Amygdala (tissue), 56 donors: ENCODE data around the gene ARPC4.

Experiments
- DNase-seq, 56 donors: peaks; one replicate each; lab custom pipeline; 2025; lab: John Stamatoyannopoulos, UW

ARPC4 gene

GRCh38 chr3:9810846-9811245 is 18.0 kb downstream of the ARPC4 start:
- no peak for DNase-seq

GRCh38 chr3:9812870-9813483 is 20.1 kb downstream of the ARPC4 start:
- no peak for DNase-seq

GRCh38 chr3:9815986-9816385 is 23.1 kb downstream of the ARPC4 start:
- no peak for DNase-seq

GRCh38 chr3:9817436-9817835 is 24.6 kb downstream of the ARPC4 start:
- no peak for DNase-seq

GRCh38 chr3:9818666-9819335 is 25.9 kb downstream of the ARPC4 start:
- no peak for DNase-seq

- no peak for DNase-seq
Measured at GRCh38 chr3:9820543-9820942, 27.7 kb downstream of the ARPC4 start.

GRCh38 chr3:9820946-9821345 is 28.1 kb downstream of the ARPC4 start:
- DNase-seq, result no peak

GRCh38 chr3:9825451-9826040 is 32.7 kb downstream of the ARPC4 start:
- DNase-seq, result no peak

GRCh38 chr3:9826815-9827573 is 34.1 kb downstream of the ARPC4 start:
- DNase-seq, result no peak

- DNase-seq, result no peak
Measured at GRCh38 chr3:9828801-9829755, 36.2 kb downstream of the ARPC4 start.

GRCh38 chr3:9831253-9831652 is 38.4 kb downstream of the ARPC4 start:
- no peak for DNase-seq

GRCh38 chr3:9833078-9833477 is 40.2 kb downstream of the ARPC4 start:
- DNase-seq, result no peak

GRCh38 chr3:9834520-9835380 is 41.9 kb downstream of the ARPC4 start:
- DNase-seq, result no peak

- no peak for DNase-seq
Measured at GRCh38 chr3:9837701-9838582, 45.1 kb downstream of the ARPC4 start.

- DNase-seq, result no peak
Measured at GRCh38 chr3:9838856-9839255, 46.0 kb downstream of the ARPC4 start.

GRCh38 chr3:9841015-9841414 is 48.1 kb downstream of the ARPC4 start:
- no peak for DNase-seq

GRCh38 chr3:9843715-9844438 is 51.0 kb downstream of the ARPC4 start, which contains the start of gene RPUSD3:
Gene RPUSD3, minus strand, starts transcription at chr3:9844008. Its CDS starts 18 bp downstream, at chr3:9843990.
- peak; percentile 55 to 99 (median 94) for DNase-seq
